HG03066 (cell line): ENCODE data around the gene IFI16.
"Not testable (repeated sequence)": the region's sequence is repeated elsewhere in the genome, so short reads cannot be mapped to it uniquely, and the experiment has no call there.

ENCODE experiments used
- ATAC-seq: cut with Tn5 transposase; IDR thresholded peaks from one replicate; pipeline ENCODE4 v1.9.1; 2021; ENCODE audit warnings: low read depth; ENCODE audit not compliant: unreplicated experiment

Gene IFI16

DNA sequence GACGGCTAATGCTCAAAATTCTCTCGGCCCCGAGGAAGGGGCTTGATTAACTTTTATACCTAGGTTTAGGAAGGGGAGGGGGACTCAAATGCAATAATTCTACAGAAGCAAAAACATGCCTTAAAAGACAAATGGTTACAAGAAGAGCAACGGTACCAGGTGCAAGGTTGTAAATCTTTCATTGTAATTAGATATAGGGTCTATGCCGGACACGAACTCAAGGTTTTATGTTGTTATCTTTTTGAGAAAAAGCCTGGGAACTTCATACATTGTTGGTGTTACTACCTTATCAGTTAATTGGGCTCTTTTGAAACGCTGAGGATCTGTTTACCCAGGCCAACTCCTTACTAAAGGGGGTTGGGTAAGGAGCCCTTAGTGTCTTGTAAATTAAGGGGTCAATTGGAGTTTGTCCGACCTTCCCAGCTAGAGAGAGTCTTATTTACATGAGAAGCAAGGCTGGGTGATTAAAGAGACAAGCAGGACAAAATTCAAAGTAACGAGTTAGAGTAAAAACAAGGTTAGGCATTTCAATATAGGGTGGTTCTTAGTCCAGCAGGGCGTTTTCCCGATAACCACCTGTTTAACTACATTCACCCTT is 3.4 kb upstream of the IFI16 start:
- ATAC-seq: not testable (repeated sequence)

GRCh38 chr1:159007726-159008125 is 2.0 kb upstream of the IFI16 start:
- ATAC-seq: no peak

GRCh38 chr1:159008744-159009188 is 941 bp upstream of the IFI16 start:
- ATAC-seq: peak; percentile 67

- ATAC-seq: no peak
Measured at GRCh38 chr1:159009287-159009686, 420 bp upstream of the IFI16 start.

GRCh38 chr1:159010391-159010790 is 684 bp downstream of the IFI16 start:
- ATAC-seq: no peak

- not testable (repeated sequence) for ATAC-seq
Measured at GRCh38 chr1:159011001-159011400, 1.3 kb downstream of the IFI16 start.

DNA sequence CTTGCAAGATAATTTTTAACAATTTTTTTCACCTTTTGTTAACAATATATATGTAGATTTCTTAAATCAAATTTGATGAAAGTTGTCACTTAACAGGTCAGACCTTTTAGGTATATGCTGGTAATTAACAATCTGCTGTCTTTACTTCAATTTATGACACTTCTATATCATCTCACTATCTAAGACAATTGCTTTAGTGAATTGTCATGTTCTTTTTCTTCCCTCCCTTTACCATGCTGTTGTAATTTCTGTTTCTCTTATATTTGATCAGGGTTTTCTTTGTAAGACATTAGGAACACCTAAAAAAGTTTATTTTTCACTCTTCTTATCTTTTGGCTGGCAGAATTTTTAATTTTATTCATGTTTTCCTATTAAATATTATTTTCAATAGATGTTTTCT is 2.0 kb downstream of the IFI16 start:
- no peak for ATAC-seq

GRCh38 chr1:159012495-159012894 is 2.8 kb downstream of the IFI16 start:
- peak; percentile 31 for ATAC-seq

GRCh38 chr1:159014003-159014571 is 4.4 kb downstream of the IFI16 start:
- no peak for ATAC-seq

DNA sequence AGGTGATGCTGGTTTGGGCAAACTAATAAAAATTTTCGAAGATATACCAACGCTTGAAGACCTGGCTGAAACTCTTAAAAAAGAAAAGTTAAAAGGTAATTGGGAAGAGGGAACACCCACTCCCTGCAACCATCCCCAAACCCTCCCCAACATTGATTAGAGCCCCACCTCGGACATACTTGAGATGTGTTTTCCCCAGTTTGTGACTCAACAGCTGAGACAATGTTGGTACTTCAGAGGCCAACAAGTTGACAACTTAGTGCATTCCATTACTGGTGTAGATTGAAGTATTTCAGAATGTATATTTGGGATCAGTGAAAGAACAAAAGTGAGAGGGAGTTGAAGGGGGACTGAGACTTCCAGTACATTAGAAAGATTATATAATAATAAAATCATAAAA is 5.1 kb downstream of the IFI16 start:
- ATAC-seq: no peak

DNA sequence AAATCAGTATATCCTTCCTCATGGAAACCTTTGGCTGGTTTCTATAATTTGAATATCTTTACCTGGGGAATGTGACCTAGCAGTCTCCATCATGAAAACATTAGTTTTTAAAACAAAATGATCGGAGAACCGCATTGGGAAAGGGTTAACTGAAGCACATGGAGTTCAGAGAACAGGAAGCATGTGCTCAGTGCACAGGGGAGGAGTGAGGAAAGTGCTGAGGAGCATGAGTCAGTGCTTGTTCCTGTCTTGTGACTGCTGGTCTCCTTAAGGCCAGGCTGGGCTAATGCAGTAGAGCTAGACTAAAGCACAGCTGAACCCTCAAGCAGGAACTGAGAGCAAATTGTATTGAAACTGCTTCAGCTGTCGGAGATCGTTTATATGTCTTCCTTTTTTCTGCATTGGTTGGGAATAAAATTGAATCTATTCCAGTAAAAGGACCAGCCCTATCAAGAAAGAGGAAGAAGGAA is 5.8 kb downstream of the IFI16 start:
- ATAC-seq: peak; percentile 92

DNA sequence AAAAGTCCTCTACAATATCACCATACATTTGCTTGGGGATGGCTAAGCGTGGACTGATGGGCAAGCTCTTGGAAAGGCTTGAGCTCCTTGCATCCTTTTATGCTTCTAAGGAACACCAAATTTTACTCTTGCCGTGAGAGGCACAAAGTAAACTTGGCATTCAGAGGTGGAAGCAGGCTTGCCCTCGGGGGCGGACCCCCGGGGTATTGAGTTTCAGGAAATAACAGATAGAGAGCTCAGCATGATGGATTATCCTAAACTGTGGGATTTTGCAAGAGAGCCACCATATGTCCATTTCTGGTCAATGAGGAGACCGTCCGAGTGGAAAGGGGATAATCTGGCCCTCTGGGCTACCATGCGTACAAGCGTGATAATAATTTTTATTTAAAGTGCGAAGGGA is 14.0 kb downstream of the IFI16 start:
- no peak for ATAC-seq

GRCh38 chr1:159025043-159025442 is 15.3 kb downstream of the IFI16 start:
- no peak for ATAC-seq

DNA sequence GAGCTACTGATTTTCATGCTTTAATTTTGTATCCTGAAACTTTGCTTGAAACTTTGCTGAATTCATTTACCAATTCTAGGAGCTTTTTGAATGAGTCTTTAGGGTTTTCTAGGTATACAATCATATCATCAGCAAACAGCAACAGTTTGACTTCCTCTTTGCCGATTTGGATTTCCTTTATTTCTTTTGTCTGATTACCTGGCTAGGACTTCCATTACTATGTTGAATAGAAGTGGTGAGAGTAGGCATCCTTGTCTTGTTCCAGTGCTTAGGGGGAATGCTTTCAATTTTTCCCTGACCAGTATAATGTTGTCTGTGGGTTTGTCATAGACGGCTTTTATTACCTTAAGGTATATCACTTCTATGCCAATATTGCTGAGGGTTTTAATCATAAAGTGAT is 17.1 kb downstream of the IFI16 start:
- ATAC-seq: not testable (repeated sequence)

- no peak for ATAC-seq
Measured at GRCh38 chr1:159030311-159030710, 20.6 kb downstream of the IFI16 start.

- ATAC-seq: no peak
Measured at GRCh38 chr1:159030877-159031447, 21.3 kb downstream of the IFI16 start.

DNA sequence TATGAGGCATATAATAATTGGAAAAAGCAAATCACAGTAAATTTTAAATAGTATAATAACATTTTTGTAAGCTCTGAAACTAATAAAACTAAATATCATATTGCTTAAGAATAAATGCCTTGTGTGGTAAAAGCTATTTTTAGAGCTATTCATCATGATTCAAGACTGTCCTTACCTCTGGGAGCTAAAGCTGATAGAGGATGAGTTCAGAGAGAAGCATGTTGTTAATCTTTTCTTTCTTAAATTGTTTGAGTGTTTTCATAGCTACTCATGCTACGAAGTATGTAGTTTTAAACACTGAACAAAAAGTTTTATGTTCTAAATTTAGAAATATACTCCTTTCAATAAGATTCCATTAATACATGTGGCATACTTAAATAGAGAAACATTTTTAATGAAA is 30.5 kb downstream of the IFI16 start:
- ATAC-seq: no peak

DNA sequence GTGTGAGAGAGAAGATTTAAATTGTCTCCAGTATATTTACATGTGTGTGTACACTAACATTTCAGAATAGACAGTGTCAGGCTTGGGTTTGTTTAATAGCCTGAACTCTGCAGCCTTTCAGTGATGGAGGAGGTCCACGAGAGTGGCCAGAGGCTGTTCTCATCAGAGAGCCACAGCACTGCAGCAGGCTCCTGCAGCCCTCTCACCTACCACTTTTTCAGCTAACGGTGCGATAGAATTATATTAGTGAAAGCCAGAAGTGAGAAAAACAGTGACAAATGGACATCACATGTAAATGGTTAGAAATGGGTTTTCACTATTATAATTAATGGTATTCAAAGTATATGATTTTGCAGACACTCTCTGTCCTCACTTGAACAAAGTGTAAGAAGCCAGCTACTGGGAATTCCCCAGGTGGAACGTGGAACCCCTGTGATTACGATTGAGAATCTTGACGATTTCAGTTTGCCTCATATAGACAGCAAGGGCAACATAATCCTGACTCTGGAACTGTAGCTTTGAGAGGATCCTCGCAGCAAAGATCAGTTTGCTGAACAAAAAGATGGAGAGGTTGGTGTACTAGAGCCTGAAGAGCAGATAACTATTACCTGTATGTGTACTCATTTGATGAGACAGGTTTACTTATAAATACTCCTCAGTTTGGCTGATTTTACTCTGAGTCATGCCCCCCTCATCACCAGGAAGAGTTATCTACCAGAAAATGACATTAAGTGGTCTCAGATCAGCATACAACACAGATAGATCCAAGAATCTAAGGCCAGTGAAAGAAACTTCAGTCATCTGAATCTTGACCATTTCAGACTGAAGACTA is 31.4 kb downstream of the IFI16 start:
- no peak for ATAC-seq

DNA sequence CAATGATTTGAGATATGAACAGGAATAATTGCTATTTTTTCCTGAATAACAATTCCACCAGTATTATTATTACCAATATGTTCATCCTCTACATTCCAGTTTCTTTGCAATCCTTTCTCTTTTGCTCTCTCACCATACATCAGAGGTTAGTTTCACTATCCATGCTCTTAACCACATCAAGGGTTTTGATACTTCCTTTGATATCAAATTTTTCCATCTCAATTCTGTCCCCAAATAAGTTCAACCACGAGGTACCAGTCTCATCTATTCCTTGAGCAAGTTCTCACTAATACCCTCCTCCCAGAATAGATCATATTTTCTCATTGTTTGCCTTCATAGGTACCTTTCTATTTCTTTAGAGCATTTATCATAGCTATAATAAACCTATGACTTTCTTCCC is 36.8 kb downstream of the IFI16 start:
- not testable (repeated sequence) for ATAC-seq

DNA sequence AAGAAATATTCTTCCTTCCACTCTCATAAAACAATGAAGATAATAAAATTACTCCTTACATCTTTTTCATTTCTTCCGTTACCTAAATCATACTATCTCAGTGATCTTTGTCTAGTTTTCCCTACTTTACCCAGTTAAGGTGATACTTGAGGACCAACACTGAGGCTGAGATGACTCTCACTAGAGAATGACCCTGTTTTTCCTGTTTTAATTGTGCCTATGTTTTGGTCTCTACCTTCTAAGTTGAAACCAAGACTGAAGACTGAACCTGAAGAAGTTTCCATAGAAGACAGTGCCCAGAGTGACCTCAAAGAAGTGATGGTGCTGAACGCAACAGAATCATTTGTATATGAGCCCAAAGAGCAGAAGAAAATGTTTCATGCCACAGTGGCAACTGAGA is 41.7 kb downstream of the IFI16 start:
- no peak for ATAC-seq

DNA sequence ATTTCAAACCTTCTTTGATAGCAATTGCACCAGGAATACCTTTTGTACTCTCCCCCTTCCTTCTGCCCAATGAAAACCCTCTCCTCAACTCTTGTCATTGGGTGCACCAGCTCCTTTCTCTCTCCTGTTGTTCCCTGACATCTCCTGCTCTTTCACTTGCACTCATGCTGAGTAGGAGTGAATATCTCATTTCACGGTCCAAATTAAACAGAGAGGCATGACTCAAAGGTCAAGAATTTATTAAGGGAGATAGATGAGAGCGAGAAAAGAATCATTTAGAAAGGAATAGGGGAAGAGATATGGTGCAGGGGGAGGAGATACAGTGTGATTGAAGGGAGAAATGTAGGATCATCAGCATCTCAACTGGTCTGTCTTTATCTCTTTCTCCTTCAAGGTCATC is 44.7 kb downstream of the IFI16 start:
- no peak for ATAC-seq
